ENCODE results near the gene SMIM7. TPM values are rescaled to one million over a fixed set of nuclear protein-coding genes. Genes with fewer than 3 reads are reported as not detected.
"Not testable (repeated sequence)": the region's sequence is repeated elsewhere in the genome, so short reads cannot be mapped to it uniquely, and the experiment has no call there.

The SMIM7 gene
- total RNA-seq, 1 donor from 2014 or later = 33.4 TPM

DNA sequence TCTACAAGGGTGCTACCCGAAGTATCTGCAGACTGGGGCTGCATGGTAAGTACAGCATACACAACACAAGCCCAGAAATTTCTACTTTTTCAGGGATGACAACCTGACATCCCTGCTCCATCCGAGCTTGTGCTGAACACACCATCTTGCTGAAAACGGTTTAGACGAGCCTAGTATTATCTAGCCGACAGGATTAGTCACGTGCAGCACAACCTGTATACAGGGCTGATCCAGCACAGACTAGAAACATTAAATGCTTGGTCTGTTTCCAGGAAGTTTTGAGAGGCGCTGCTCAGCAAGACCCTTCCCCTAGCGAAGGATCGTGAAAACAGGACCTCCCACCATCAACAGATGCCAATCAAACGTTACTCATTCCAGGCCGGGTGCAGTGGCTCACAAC, 4.2 kb downstream of the SMIM7 start:
- no peak for DNase-seq (ENCODE audit: low read depth in 2 of 2)

DNA sequence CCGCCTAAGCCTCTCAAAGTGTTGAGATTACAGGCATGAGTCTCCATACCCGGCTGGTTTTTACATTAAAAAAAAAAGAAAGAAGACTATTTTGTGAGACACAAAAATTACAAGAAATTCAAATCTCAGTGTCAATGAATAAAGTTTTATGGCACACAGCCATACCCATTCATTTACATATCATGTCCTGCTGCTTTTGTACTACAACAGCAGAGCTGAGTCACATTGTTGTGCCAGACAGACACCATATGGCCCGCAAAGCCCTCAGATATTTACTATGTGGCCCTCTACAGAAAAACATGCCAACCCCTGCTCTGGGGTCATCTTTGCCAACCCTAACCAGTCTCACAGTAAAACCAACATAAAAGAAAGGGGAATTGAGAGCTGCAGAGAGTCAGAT, 5.3 kb downstream of the SMIM7 start:
- peak in 1 of 2 donors; percentile 5 for DNase-seq (ENCODE audit: low read depth in 2 of 2)

DNA sequence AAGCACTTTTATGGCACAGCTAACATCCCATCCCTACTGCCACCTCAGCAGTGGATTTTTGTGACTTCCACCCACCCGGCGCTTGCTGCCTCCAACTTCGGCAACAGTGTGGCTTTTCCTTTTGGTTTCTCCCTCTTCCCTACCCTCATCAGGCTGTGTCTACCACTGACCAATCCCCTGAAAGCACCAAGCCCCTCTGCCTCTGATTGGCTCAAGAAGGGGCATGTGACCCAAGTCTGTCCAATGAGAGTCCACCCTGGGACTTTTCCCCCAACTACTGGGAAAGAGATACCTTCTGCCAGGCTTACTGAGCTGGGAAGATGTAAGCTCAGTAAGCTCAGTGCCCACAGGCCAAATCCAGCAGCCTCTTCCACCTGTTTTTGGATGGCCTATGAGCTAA, 5.8 kb downstream of the SMIM7 start:
- peak in 1 of 2 donors; percentile 25 for DNase-seq (ENCODE audit: low read depth in 2 of 2)

DNA sequence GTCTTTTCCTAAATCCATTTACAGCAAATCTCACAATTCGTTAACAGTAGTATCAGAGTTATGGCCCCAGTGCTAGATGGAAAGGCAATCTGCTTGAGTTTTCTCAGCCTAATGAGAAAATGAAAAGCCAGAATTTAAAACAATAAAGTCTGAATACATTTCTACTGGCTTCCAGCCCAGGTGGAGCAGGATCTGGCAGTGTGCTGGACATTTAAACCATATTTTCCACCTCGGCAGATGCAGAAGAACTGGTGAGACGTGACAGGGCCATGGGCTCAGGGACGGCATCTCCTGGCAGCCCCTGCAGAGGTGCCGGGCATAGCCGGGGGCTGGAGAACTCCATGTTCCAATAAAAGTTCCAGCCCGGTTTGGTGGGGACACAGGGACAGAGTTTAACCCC, 7.1 kb downstream of the SMIM7 start:
- no peak for DNase-seq (ENCODE audit: low read depth in 2 of 2)

DNA sequence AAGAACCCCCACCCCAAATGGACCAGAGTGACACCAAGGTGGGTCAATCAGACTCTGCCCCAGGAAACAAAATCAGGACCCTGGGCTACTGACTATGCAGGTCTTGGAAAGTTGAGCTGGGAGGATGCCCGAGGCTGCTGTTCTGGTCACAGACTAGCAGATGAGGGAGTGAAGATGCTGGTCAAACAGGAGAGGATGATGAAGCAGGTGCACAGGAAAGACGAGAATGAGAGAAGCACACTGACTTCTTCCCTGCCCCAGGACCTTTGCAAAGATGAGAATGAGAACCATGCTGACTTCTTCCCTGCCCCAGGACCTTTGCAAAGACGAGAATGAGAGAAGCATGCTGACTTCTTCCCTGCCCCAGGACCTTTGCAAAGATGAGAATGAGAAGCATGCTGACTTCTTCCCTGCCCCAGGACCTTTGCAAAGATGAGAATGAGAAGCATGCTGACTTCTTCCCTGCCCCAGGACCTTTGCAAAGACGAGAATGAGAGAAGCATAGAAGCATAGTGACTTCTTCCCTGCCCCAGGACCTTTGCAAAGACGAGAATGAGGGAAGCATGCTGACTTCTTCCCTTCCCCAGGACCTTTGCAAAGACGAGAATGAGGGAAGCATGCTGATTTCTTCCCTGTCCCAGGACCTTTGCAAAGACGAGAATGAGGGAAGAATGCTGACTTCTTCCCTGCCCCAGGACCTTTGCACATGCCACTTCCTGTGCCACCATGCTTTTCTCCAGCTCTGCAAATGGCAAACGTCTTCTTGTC, 8.3 kb downstream of the SMIM7 start:
- DNase-seq (ENCODE audit: low read depth in 2 of 2) = not testable (repeated sequence)

DNA sequence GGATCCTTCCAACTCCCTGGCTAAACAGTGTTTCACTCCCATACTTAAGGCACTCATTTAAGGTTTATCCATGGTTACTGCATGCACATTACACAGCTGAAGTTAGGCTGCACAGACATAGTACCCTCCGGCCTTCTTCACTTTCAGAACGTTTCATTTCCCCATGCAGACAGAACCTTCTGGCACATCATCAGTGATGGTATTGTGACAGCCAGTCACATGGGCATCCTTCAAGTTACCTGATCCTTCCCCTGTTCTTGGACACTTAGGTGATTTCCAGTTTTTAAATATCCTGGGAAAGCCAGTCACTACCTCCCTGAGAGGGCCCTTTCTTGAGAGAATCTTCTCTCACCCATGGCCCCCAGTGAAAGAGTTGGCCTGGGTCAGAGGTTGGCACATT, 9.1 kb downstream of the SMIM7 start:
- DNase-seq (ENCODE audit: low read depth in 2 of 2) = no peak

GRCh38 chr19:16649734-16650133, 10.2 kb downstream of the SMIM7 start:
- peak; percentile 60 to 67 for DNase-seq (ENCODE audit: low read depth in 2 of 2)

DNA sequence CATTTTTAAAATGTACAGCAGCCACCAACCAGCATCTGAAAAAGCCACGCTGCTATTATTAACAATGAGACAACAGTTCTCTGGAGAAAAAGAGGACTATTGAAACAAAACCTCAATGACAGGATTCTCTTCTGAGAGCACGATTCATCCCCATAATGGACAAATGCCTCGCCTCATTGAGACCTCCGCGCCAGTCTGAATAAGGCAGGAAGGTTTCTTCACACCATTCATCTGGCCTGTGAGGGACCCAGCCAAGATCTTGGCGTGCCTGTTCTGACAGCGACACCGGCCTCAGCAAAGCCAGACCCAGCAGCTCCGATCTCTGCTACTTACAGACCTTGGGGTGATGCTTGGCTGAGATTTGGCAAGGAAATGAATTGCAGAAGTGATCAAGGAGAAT, 14.8 kb downstream of the SMIM7 start:
- no peak for DNase-seq (ENCODE audit: low read depth in 2 of 2)

- DNase-seq (ENCODE audit: low read depth in 2 of 2) = no peak
Measured at GRCh38 chr19:16641695-16642094, 18.2 kb downstream of the SMIM7 start.

DNA sequence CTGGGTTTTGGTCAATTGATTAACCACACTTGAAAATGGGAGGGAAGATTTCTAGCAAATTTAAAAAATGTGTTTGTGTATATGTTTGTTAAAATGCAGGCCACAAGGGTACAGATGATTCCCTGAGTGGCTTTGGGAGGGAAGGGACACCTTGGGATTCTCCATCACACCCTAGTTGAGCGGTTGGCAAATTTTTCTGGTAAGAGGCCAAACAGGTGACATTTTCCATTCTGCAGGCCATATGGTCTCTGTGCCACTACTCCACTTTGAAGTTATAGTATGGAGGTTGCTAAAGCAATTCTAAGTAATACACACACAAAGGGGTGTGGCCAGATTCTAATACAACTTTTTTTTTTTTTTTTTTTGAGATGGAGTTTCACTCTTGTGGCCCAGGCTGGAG, 19.0 kb downstream of the SMIM7 start:
- DNase-seq (ENCODE audit: low read depth in 2 of 2) = no peak

DNA sequence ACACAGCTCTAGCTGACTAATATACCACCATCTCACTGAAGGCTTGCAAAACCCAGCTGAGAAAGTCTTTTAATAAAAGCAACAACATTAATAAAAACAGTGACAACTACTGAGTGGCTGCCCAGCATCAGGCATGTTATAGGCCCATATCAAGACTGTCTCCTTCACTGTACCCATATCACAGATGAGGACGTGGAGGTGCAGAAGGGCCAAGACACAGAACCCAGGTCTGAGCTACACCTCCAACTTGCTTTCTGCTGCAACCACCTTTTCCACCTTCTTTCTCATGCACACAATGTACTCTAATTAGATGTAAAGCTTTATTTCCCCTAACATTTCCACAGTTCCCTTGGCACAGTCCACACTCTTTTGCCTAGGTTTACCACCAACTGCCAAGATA, 21.3 kb downstream of the SMIM7 start:
- no peak for DNase-seq (ENCODE audit: low read depth in 2 of 2)

DNA sequence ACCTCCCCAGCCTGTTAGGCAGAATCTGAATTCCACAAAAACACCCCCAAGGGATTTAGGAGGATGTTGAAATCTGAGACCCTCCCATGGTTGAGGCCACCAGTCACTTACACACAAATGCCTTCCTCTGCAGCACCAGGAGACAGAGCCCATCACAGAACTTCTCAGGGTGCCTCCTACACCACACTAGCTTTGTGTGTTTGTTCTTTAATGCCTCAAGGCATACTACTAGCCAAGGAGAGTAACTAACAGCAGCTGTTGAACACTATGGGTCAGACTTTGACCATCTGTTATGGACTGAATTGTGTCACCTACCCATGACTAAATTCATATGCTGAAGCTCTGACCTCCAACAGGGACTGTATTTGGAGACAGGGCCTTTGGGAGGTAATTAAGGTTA, 22.4 kb downstream of the SMIM7 start:
- no peak for DNase-seq (ENCODE audit: low read depth in 2 of 2)

- DNase-seq (ENCODE audit: low read depth in 2 of 2) = no peak
Measured at GRCh38 chr19:16631465-16631864, 28.5 kb downstream of the SMIM7 start.

DNA sequence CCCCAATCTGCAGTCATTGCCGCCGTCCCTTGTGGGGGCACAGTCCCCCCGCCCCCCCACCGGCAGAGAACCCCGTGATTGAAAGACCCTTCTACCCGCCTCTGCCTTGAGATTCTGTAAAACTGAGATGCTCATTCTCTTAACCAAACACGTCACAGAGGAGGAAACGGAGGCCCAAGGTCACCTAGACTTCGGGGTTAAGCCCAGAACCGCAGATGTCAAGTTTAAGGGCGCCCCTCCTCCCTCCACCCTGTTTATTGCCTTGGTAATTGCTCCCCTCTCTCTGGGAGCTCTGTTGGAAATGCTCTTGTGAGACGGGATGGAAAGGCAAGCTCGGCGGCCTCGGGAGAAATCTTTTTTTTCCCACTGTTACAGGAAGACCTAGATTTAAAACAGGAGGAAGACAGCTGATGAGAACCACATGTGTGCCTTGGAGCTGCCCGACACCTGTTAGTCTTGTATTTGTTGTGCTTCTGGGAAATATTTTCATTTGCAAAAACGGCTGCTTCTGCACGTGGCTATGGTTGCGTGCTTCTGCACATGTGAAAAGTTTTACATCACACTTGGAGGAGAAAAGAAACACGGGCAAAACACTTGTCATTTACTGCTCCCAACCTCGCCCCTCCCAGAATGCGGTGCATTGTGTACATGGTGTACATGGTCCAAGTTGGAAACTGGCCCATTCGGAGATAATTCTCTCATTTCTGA, 30.8 kb downstream of the SMIM7 start:
- DNase-seq (ENCODE audit: low read depth in 2 of 2) = peak in 1 of 2 donors; percentile 35

DNA sequence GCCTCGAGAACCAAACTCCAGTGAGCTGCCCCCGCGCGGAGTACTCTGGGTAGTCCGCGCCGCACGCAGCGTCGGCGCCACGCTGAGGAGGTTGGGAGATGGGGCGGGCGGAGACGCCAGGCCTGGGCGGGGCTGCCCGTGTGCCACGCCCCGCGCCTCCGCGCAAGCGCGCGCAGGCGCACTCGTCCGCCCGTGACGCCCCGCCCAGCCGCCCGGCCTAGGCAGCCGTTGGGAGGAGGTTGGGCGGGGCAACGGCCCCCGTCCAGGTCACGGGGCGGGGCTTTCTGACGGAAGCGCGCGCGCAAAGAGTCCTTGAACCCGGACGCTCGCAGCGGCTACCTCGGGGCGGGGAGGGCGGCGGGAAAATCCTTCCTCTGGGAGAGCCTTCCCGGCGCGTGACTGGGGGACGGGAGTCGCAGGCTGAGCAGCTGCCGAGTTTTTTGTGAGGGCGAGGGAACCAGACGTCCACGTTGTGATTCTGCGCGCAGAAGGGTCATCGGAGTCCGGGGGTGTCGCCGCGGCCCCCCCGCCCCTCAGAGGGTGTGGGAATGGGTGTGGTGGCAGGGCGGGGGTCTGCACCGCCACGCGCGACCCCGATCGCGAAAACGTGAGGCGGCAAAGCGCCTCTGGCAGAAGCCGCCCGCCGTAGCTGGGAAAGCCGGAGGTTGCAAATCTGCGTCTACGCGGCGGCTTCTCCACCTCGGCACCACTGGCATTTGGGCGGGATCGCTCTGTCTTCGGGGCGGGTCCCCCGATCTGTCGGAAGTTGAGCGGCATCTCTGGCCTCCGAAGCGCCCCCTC, 31.6 kb downstream of the SMIM7 start, which contains the start of gene MED26:
MED26 (minus strand) TSS at position 22 of the 801 bp plus-strand sequence. CDS start 261 bp downstream, outside the sequence.
- peak; percentile 82 to 94 for DNase-seq (ENCODE audit: low read depth in 2 of 2)

GRCh38 chr19:16627928-16628182, 32.1 kb downstream of the SMIM7 start:
- DNase-seq (ENCODE audit: low read depth in 2 of 2) = no peak

DNA sequence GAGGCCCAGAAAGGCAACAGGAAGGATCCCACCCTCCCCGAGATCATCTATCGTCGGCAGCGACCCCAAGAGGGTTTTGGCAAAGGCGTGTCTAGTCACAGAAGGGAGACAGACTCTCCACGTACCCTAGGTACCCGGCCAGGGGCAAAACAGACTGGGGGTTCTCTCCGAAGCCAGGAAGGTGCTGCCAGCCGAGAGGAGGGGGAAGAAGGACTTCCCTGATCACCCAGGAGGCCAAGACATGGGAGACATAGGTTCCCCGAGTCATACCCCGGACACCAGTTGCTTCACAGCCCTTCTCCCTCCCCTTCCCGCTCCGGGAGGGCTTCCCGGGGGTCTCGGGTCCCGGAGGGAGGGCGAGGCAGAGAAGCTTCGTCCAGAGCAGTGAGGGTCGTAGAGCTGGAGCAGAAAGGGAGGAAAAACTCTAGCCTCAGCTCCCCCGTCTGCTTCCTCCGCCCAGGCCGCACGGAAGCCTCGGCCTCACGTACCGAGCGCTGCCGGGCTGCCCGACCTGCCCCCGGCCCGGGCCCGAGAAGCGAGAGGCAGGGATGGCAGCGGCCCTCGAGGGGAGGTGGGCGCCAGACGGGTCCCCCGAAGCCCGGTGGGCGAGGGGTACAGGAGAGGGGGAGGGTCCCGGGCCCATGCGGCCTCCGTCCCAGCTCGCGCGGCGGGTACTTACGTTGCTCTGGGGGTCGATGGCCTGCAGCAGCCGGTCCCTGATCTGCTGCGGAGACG, 32.6 kb downstream of the SMIM7 start:
- DNase-seq (ENCODE audit: low read depth in 2 of 2) = peak in 1 of 2 donors; percentile 17

DNA sequence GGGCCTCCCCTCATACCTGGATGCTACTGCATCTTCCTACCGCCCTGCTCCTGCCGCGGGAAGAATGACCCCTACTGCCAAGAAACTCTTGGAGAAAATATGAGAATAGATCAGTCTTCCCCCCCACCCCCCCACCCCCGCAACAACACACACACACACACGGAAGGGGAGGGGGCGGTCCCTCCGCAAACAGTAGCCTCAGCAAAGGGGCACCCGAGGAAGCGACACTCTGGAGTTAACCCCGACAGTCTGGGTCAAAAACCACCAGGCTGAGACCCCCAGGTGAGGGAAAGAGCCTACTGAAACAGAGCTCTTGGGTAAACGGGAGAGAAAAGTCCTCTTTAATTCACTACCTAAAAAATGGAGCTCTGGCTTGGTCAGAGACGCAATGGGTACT, 33.1 kb downstream of the SMIM7 start:
- peak in 1 of 2 donors; percentile 13 for DNase-seq (ENCODE audit: low read depth in 2 of 2)

DNA sequence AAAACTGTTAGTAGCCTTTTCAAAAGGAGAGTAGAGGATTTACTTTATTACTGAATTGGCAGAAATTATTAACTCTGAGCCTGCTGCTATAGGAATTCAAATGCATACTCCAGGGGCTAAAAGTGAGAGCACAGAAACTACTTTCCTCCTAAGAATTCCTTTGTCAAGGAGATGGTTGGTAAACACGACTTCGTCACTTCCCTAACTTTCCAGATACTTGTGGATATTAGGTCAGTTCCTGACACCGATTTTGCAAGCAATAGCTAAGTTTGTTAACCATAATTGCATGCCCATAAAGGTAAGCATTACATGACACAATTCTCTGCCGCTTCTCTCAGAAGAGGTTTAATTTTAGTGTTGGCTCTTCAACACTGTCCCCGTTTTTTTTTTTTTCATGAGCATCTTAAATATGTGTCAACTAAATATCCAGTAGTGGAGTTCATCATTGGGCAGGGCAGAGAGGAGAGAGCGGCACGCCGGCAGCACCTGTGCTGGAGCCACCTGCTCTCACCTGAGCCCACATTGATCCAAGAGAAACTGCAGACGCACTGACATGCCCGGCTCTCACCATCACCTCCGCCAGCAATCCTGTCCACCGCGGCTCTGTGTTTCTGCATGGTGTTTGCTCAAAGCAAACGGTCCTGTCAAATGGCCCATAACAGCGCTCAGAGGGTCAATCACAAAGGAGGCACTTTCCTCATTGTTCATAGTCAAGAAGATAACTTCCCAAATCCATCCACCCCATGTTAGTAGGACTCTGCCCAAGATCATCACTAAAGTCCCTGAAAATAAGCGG, 34.6 kb downstream of the SMIM7 start:
- DNase-seq (ENCODE audit: low read depth in 2 of 2) = peak in 1 of 2 donors; percentile 41

- DNase-seq (ENCODE audit: low read depth in 2 of 2) = no peak
Measured at GRCh38 chr19:16624236-16624635, 35.7 kb downstream of the SMIM7 start.

GRCh38 chr19:16623576-16623975, 36.4 kb downstream of the SMIM7 start:
- DNase-seq (ENCODE audit: low read depth in 2 of 2) = no peak
